Fibroblast of pulmonary artery (primary cell): ENCODE results near the gene SMURF2.

Source experiments
- DNase-seq: peaks from one replicate; pipeline ENCODE4 v3.0.0-alpha.2; 2010; ENCODE audit warnings: low read depth
- H3K4me3 ChIP-seq: replicated peaks from 2 replicates; pipeline ENCODE4 v1.5.1; 2011; ENCODE audit warnings: low read depth, mild to moderate bottlenecking, control low read depth, low read length, moderate library complexity
- TF ChIP-seq, protein P1 (sequence below): IDR thresholded peaks from 2 replicates; pipeline ENCODE4 v1.5.1; 2011; ENCODE audit warnings: mild to moderate bottlenecking, control low read depth, low read length, inconsistent platforms; ENCODE audit errors: missing control alignments

Gene SMURF2

DNA sequence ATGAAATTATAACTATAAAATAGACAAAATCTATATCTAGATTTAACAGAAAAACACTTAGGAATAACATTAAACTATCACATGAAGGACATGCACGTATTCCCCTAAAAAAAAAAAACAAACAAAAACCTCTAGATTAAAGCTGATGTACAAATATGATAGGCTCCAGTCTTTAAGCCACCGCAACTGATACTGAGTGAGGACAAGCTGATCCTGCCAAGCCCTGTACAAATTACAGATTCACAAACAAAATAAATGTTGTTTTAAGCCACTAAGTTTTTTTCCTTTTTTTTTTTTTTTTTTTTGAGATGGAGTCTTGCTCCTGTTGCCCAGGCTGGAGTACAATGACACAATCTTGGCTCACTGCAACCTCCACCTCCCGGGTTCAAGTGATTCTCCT, 35.3 kb downstream of the SMURF2 start:
- H3K4me3 ChIP-seq, result no peak overlapping the region
- DNase-seq, result no peak
- TF ChIP-seq, protein P1, sequence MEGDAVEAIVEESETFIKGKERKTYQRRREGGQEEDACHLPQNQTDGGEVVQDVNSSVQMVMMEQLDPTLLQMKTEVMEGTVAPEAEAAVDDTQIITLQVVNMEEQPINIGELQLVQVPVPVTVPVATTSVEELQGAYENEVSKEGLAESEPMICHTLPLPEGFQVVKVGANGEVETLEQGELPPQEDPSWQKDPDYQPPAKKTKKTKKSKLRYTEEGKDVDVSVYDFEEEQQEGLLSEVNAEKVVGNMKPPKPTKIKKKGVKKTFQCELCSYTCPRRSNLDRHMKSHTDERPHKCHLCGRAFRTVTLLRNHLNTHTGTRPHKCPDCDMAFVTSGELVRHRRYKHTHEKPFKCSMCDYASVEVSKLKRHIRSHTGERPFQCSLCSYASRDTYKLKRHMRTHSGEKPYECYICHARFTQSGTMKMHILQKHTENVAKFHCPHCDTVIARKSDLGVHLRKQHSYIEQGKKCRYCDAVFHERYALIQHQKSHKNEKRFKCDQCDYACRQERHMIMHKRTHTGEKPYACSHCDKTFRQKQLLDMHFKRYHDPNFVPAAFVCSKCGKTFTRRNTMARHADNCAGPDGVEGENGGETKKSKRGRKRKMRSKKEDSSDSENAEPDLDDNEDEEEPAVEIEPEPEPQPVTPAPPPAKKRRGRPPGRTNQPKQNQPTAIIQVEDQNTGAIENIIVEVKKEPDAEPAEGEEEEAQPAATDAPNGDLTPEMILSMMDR, result no peak

DNA sequence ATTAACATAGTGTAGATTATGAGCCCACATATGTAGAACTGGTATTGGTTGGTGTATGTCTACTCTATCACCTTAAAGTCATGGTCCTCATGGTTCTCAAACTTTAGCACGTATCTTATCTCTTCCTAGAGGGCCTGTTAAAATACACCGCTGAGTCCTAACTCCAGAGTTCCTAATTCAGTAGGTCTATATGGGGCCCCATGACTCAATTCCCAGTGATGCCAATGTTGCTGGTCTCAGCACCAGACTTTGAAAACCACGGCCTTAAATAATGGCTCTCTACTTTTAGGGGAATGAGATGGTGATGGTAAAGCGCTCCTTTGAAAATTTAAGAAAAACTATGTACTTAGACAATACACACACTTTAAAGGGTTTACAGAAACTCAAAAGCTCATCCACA, 36.6 kb downstream of the SMURF2 start:
- no peak for DNase-seq
- H3K4me3 ChIP-seq, result no peak overlapping the region
- TF ChIP-seq, protein P1, result no peak

- TF ChIP-seq, protein P1, result no peak
- no peak overlapping the region for H3K4me3 ChIP-seq
- DNase-seq, result peak; percentile 86
Measured at GRCh38 chr17:64622931-64623654, 39.0 kb downstream of the SMURF2 start.

DNA sequence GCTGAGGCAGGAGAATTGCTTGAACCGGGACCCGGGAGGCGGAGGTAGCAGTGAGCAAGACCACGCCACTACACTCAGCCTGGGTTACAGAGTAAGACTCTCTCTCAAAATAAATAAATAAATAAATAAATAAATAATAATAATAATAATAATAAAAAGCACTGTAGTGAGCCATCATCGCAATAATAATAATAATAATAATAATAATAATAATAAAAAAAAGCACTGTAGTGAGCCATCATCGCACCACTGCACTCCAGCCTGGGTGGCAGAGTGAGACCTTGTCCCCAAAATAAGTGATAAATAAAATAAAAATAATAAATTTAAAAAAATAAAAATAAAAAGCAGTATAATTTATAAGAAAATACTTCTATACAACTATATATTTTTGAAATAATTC, 40.3 kb downstream of the SMURF2 start:
- DNase-seq, result no peak
- no peak overlapping the region for H3K4me3 ChIP-seq
- TF ChIP-seq, protein P1, result no peak

GRCh38 chr17:64618848-64619247, 43.3 kb downstream of the SMURF2 start:
- TF ChIP-seq, protein P1, result no peak
- no peak overlapping the region for H3K4me3 ChIP-seq
- DNase-seq, result no peak

DNA sequence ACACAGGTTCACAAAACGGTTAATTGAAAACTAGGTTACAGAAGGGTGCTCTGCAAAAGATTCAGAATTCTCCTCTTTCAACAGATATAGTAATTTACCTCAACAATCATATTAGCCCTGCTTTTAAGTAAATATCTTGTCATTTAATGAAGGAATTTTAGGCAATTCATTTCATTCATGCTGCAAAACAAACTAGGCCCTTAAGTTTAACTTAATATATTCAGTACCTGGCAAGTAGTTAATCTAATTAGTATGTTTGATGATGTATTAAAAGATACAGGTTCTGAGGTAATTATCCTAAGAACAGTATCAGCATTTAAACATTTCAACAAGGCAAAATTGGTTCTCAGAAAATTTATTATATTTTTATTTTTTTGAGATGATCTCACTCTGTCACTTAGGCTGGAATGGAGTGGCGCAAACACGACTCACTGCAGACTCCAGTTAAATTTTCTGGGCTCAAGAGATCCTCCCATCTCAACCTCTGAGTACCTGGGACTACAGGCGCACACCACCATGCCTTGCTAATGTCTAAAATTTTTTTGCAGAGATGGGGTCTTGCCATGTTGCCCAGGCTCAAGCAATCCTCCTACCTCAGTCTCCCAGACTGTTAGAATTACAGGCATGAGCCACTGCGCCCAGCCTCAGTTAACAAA, 44.9 kb downstream of the SMURF2 start:
- DNase-seq, result no peak
- TF ChIP-seq, protein P1, result no peak
- no peak overlapping the region for H3K4me3 ChIP-seq
